ENCODE data around the gene WWOX. TPM values are rescaled to one million over a fixed set of nuclear protein-coding genes. Genes with fewer than 3 reads are reported as not detected.

WWOX gene
- total RNA-seq, 2 donors from 2014 or later, result 33.8 to 82.5 TPM

- no peak for TF ChIP-seq CTCF (IDR thresholded peaks at IDR 0.05)
- DNase-seq (ENCODE audit: low spot score) (no peak), ATAC-seq (ENCODE audit: insufficient number of reproducible peaks, low FRiP score, low read depth) (no peak)
- Histone ChIP-seq H3K27ac (peak overlapping the region in 1 of 2 donors; percentile 3), H3K27me3 (replicated peaks; ENCODE audit: insufficient read depth) (no peaks in the 10 kb centered on the region), H3K4me3 (no peak overlapping the region), H3K9me3 (no peaks in the 10 kb centered on the region), H3K36me3 (no peaks in the 10 kb centered on the region), H3K4me1 (ENCODE audit: control insufficient read depth in 1 of 2, low read depth in 2 of 2) (peaks cover 9 to 51% of the 10 kb centered on the region in 2 donors)
Measured at GRCh38 chr16:78102122-78102660, 2.7 kb downstream of the WWOX start.

DNA sequence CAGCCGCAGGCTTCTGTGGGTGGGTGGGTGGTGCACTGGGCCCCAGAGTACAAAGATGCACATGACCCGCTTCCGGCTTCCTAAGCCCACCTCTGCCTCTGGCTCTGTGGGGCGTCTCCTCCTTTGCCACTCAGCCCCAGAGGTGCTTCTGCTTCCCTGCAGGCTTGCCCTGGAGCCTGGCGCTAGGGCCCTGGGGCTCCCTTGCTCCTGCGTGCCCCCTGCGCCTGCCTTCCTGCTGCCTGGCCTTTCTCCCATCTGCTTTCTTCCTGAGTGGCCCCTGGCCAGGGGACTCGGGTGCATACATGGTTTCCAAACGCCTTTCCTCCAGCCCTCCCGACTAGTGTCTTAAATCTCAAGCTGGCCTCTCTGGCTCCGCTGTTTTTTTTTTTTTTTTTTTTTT is 3.4 kb downstream of the WWOX start:
- no peak for TF ChIP-seq CTCF (IDR thresholded peaks at IDR 0.05)
- no peak overlapping the region for H3K27ac ChIP-seq

DNA sequence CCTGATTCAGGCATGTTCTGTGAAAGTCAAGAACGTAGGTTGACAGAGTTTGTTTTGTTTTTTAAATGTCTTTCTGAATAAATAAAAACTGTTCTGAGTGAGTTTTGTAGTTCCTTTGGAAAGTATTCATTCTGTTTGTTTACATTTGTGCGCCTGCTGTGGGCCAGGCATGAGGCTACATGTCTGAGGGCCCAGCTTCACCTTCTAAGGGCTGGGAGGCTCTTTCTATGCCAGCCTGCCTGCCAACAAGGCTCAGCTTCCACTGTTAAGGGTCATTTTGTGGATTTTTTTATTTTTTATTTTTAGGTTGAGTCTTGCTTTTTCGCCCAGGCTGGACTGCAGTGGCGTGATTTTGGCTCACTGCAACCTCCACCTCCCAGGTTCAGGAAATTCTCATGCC is 6.1 kb downstream of the WWOX start:
- peaks cover 3 to 39% of the 10 kb centered on the region in 2 donors for H3K4me1 ChIP-seq (ENCODE audit: control insufficient read depth in 1 of 2, low read depth in 2 of 2)
- H3K27me3 ChIP-seq (replicated peaks; ENCODE audit: insufficient read depth), result no peaks in the 10 kb centered on the region
- H3K36me3 ChIP-seq, result no peaks in the 10 kb centered on the region
- ATAC-seq (ENCODE audit: insufficient number of reproducible peaks, low FRiP score, low read depth), result no peak
- no peak for TF ChIP-seq CTCF (IDR thresholded peaks at IDR 0.05)
- H3K9me3 ChIP-seq, result no peaks in the 10 kb centered on the region
- peak overlapping the region; percentile 4 to 56 for H3K27ac ChIP-seq
- DNase-seq (ENCODE audit: low spot score), result no peak
- no peak overlapping the region for H3K4me3 ChIP-seq

More for the DNA sequence above, 3.4 kb downstream of the WWOX start:
- peaks cover 9 to 51% of the 10 kb centered on the region in 2 donors for H3K4me1 ChIP-seq (ENCODE audit: control insufficient read depth in 1 of 2, low read depth in 2 of 2)
- DNase-seq (ENCODE audit: low spot score) (no peak), ATAC-seq (ENCODE audit: insufficient number of reproducible peaks, low FRiP score, low read depth) (no peak)
- H3K27me3 ChIP-seq (replicated peaks; ENCODE audit: insufficient read depth), result no peaks in the 10 kb centered on the region
- H3K4me3 ChIP-seq, result peak overlapping the region; percentile 6
- no peaks in the 10 kb centered on the region for H3K36me3 ChIP-seq
- no peaks in the 10 kb centered on the region for H3K9me3 ChIP-seq

DNA sequence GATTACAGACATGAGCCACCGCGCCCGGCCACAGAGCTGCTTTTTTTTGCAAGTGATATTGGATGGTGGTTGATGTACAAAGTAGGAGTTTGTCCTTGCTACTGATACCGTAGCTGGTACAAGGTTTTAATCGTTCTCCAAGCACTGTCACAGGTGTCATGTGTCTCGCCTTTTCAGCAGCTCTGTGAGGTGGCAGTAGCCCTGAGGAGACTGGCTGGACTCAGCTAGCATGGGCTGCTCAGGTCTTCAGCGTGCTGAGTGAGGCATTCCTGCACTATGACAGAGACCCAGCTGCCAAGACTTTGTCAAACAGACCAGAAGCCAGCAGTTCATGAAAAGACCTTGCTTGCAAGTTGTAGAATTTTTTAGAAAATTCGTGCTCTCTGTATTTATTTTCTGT is 7.2 kb downstream of the WWOX start:
- DNase-seq (ENCODE audit: low spot score), result no peak
- ATAC-seq (ENCODE audit: insufficient number of reproducible peaks, low FRiP score, low read depth), result no peak
- Histone ChIP-seq H3K4me3 (no peak overlapping the region), H3K27ac (no peak overlapping the region), H3K4me1 (ENCODE audit: control insufficient read depth in 1 of 2, low read depth in 2 of 2) (peaks cover 3 to 36% of the 10 kb centered on the region in 2 donors), H3K36me3 (no peaks in the 10 kb centered on the region), H3K27me3 (replicated peaks; ENCODE audit: insufficient read depth) (no peaks in the 10 kb centered on the region), H3K9me3 (no peaks in the 10 kb centered on the region)
- no peak for TF ChIP-seq CTCF (IDR thresholded peaks at IDR 0.05)

DNA sequence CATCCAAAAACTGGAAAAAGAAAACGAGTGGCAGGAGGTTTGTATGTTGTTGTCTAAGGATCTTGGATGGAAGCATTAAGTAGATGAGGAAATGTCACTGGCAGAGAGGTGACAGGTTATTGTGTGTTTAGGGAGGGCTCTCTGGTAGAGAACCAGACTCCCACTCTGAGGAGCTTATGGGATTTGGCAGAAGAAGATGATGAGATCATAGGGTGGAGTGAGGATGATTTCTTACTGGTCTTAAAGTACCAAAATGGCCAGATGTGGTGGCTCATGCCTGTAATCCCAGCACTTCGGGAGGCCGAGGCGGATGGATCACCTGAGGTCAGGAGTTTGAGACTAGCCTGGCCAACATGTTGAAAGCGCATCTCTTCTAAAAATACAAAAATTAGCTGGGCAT is 9.0 kb downstream of the WWOX start:
- Histone ChIP-seq H3K27me3 (replicated peaks; ENCODE audit: insufficient read depth) (no peaks in the 10 kb centered on the region), H3K4me1 (ENCODE audit: control insufficient read depth in 1 of 2, low read depth in 2 of 2) (peaks cover 3 to 19% of the 10 kb centered on the region in 2 donors), H3K36me3 (no peaks in the 10 kb centered on the region), H3K4me3 (no peak overlapping the region), H3K27ac (no peak overlapping the region), H3K9me3 (no peaks in the 10 kb centered on the region)
- DNase-seq (ENCODE audit: low spot score) (no peak), ATAC-seq (ENCODE audit: insufficient number of reproducible peaks, low FRiP score, low read depth) (no peak)
- no peak for TF ChIP-seq CTCF (IDR thresholded peaks at IDR 0.05)
